Activated T-cell treated with anti-CD3 and anti-CD28 coated beads, Interleukin-2, amount 50 U/mL, for 24 hours (primary cell): ENCODE data around the gene PCDHGB1.
"Not testable (repeated sequence)": the region's sequence is repeated elsewhere in the genome, so short reads cannot be mapped to it uniquely, and the experiment has no call there.

Experiments used
- DNase-seq: peaks from one replicate; pipeline ENCODE4 v3.0.0-alpha.2; 2020
- H3K27ac Mint-ChIP-seq: 2 replicates; pipeline ENCODE4 v1.8.0; 2020; ENCODE audit warnings: mild to moderate bottlenecking, mixed read lengths
- H3K27me3 Mint-ChIP-seq: 2 replicates; pipeline ENCODE4 v1.8.0; 2020; ENCODE audit warnings: mixed read lengths
- H3K36me3 Mint-ChIP-seq: 2 replicates; pipeline ENCODE4 v1.8.0; 2020; ENCODE audit warnings: low read depth, mixed read lengths
- H3K4me1 Mint-ChIP-seq: 2 replicates; pipeline ENCODE4 v1.8.0; 2020; ENCODE audit warnings: low read depth, mixed read lengths
- H3K4me3 Mint-ChIP-seq: 2 replicates; pipeline ENCODE4 v1.8.0; 2020; ENCODE audit warnings: mild to moderate bottlenecking, moderate library complexity, mixed read lengths
- H3K9me3 Mint-ChIP-seq: 2 replicates; pipeline ENCODE4 v1.8.0; 2020; ENCODE audit warnings: mixed read lengths

Gene PCDHGB1

DNA sequence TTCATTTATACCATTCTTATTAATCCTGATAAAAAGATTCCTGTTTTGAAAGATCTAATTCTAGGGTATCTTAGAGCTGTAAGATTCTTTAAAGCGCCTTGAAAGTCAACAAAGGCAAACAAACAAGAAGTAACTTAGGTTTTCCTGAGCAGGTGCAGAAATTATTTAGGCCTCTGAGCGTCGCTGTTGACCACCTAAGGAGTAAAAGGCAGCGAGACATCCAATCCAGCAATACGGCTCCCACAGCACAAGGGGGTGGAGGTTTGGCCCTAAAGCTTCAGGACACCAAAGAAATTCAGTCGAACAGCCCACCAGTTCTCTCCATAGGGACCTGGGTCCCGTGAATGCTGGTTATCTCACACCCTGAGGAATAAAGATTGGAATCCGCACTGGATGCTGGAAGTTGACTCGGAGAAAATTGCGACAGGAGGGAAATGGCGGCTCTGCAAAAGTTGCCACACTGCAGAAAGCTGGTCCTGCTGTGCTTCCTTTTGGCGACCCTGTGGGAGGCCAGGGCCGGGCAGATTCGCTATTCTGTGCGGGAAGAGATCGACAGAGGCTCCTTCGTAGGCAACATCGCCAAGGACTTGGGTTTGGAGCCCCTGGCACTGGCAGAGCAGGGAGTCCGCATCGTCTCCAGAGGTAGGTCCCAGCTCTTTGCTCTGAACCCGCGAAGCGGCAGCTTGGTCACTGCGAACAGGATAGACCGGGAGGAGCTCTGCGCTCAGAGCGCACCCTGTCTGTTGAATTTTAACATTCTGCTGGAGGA lies 11.2 kb upstream of the PCDHGB1 start, which contains the start of gene PCDHGA2:
Gene PCDHGA2, plus strand, starts transcription at position 223 of the 769 bp plus-strand sequence.
- no peak within 1 kb of the TSS for H3K4me3 Mint-ChIP-seq
- H3K9me3 Mint-ChIP-seq, result peaks cover 74% of the 10 kb centered on the region
- H3K4me1 Mint-ChIP-seq, result peaks cover 4% of the 10 kb centered on the region
- no peak for DNase-seq
- H3K36me3 Mint-ChIP-seq, result peaks cover 17% of the 10 kb centered on the region
- H3K27ac Mint-ChIP-seq, result no peak within 1 kb of the TSS
- H3K27me3 Mint-ChIP-seq, result peaks cover 94% of the 10 kb centered on the region

GRCh38 chr5:141340781-141341354 lies 9.0 kb upstream of the PCDHGB1 start:
- H3K4me1 Mint-ChIP-seq, DNase-seq, H3K4me3 Mint-ChIP-seq, H3K27ac Mint-ChIP-seq: not testable (repeated sequence)
- Mint-ChIP-seq H3K27me3 (peaks cover 94% of the 10 kb centered on the region), H3K36me3 (peaks cover 24% of the 10 kb centered on the region), H3K9me3 (peaks cover 74% of the 10 kb centered on the region)

DNA sequence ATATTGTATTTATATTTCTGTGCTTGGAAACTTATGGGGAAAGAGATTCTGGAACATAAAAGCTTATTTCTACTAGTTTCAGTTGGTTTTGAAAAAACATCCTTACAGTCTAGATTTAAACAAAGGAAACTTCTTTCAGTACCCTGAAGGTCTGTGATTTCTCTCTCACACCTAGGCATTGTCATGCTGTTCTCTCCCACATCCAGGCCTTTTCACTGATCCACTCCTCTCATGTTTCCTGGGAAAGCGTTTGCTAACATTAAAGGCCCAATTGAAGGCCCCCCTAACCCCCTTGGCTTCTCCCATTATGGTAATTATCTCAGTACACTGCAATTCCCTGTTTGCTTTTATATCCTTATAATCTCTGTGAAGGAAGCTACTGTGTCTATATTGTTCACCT lies 7.1 kb upstream of the PCDHGB1 start:
- peaks cover 24% of the 10 kb centered on the region for H3K36me3 Mint-ChIP-seq
- H3K27me3 Mint-ChIP-seq, result peaks cover 94% of the 10 kb centered on the region
- no peak for DNase-seq
- H3K4me3 Mint-ChIP-seq, result no peak overlapping the region
- no peak overlapping the region for H3K27ac Mint-ChIP-seq
- peaks cover 4% of the 10 kb centered on the region for H3K4me1 Mint-ChIP-seq
- peaks cover 66% of the 10 kb centered on the region for H3K9me3 Mint-ChIP-seq

GRCh38 chr5:141343242-141343952 lies 6.5 kb upstream of the PCDHGB1 start, which contains the start of gene PCDHGA3:
PCDHGA3 (plus strand) TSS chr5:141343829; CDS start chr5:141344034, 205 bp downstream.
- no peak within 1 kb of the TSS for H3K27ac Mint-ChIP-seq
- H3K27me3 Mint-ChIP-seq, result peaks cover 92% of the 10 kb centered on the region
- H3K36me3 Mint-ChIP-seq, result peaks cover 23% of the 10 kb centered on the region
- peaks cover 4% of the 10 kb centered on the region for H3K4me1 Mint-ChIP-seq
- H3K9me3 Mint-ChIP-seq, result peaks cover 63% of the 10 kb centered on the region
- peak within 1 kb of the TSS; percentile 48 for H3K4me3 Mint-ChIP-seq
- DNase-seq, result no peak

DNA sequence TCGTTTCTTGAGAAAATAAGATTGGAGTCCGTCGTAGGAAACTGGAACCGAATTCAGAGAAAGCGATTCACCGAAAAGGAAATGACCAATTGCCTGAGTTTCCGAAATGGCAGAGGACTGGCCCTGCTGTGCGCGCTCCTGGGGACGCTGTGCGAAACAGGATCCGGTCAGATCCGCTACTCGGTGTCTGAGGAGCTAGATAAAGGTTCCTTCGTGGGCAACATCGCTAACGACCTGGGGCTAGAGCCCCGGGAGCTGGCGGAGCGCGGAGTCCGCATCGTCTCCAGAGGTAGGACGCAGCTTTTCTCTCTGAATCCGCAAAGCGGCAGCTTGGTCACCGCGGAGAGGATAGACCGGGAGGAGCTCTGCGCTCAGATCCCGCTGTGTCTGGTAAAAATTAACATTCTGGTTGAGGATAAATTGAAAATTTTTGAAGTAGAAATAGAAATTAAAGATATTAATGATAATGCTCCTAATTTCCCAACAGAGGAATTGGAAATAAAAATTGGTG lies 5.9 kb upstream of the PCDHGB1 start:
- DNase-seq, result no peak
- no peak overlapping the region for H3K27ac Mint-ChIP-seq
- H3K27me3 Mint-ChIP-seq, result peaks cover 92% of the 10 kb centered on the region
- H3K9me3 Mint-ChIP-seq, result peaks cover 63% of the 10 kb centered on the region
- H3K4me1 Mint-ChIP-seq, result peaks cover 4% of the 10 kb centered on the region
- peak overlapping the region; percentile 48 for H3K4me3 Mint-ChIP-seq
- H3K36me3 Mint-ChIP-seq, result peaks cover 20% of the 10 kb centered on the region

- Mint-ChIP-seq H3K4me1 (peaks cover 4% of the 10 kb centered on the region), H3K4me3 (no peak overlapping the region), H3K27me3 (peaks cover 89% of the 10 kb centered on the region), H3K27ac (no peak overlapping the region), H3K9me3 (peaks cover 58% of the 10 kb centered on the region), H3K36me3 (peaks cover 15% of the 10 kb centered on the region)
- no peak for DNase-seq
These were observed 4.6 kb upstream of the PCDHGB1 start for GRCh38 chr5:141345327-141345726.

DNA sequence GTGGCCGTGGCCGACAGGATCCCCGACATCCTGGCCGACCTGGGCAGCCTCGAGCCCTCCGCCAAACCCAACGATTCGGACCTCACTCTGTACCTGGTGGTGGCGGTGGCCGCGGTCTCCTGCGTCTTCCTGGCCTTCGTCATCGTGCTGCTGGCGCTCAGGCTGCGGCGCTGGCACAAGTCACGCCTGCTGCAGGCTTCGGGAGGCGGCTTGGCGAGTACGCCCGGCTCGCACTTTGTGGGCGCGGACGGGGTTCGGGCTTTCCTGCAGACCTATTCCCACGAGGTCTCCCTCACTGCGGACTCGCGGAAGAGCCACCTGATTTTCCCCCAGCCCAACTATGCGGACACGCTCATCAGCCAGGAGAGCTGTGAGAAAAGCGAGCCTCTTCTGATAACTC lies 3.9 kb upstream of the PCDHGB1 start:
- not testable (repeated sequence) for H3K4me3 Mint-ChIP-seq, DNase-seq, H3K27ac Mint-ChIP-seq, H3K4me1 Mint-ChIP-seq
- H3K9me3 Mint-ChIP-seq, result peaks cover 62% of the 10 kb centered on the region
- H3K27me3 Mint-ChIP-seq, result peaks cover 91% of the 10 kb centered on the region
- H3K36me3 Mint-ChIP-seq, result peaks cover 14% of the 10 kb centered on the region

- Mint-ChIP-seq H3K27me3 (peaks cover 92% of the 10 kb centered on the region), H3K4me3 (no peak overlapping the region), H3K36me3 (peaks cover 7% of the 10 kb centered on the region), H3K9me3 (peaks cover 46% of the 10 kb centered on the region), H3K4me1 (no peaks in the 10 kb centered on the region), H3K27ac (no peak overlapping the region)
- DNase-seq, result no peak
These were observed 1.7 kb downstream of the PCDHGB1 start for GRCh38 chr5:141351591-141351990.

GRCh38 chr5:141354900-141355469 lies 5.1 kb downstream of the PCDHGB1 start, which contains the start of gene PCDHGA4:
PCDHGA4 (plus strand) TSS chr5:141355021; CDS start chr5:141355108, 87 bp downstream.
- H3K4me3 Mint-ChIP-seq, result no peak within 1 kb of the TSS
- peaks cover 93% of the 10 kb centered on the region for H3K27me3 Mint-ChIP-seq
- H3K27ac Mint-ChIP-seq, result no peak within 1 kb of the TSS
- peaks cover 2% of the 10 kb centered on the region for H3K4me1 Mint-ChIP-seq
- H3K9me3 Mint-ChIP-seq, result peaks cover 40% of the 10 kb centered on the region
- peaks cover 7% of the 10 kb centered on the region for H3K36me3 Mint-ChIP-seq
- no peak for DNase-seq

DNA sequence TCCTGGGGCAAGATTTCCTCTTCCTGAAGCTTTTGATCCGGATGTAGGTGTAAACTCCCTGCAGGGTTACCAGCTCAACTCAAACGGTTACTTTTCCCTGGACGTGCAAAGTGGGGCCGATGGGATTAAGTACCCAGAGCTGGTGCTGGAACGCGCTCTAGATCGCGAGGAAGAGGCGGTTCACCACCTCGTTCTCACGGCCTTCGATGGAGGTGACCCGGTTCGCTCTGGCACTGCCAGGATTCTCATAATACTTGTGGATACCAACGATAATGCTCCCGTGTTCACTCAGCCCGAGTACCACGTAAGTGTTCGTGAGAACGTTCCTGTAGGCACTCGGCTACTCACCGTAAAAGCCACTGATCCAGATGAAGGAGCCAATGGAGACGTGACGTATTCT lies 5.7 kb downstream of the PCDHGB1 start:
- no peak for DNase-seq
- H3K4me1 Mint-ChIP-seq, result peaks cover 2% of the 10 kb centered on the region
- H3K27me3 Mint-ChIP-seq, result peaks cover 93% of the 10 kb centered on the region
- H3K9me3 Mint-ChIP-seq, result peaks cover 36% of the 10 kb centered on the region
- H3K36me3 Mint-ChIP-seq, result peaks cover 10% of the 10 kb centered on the region
- H3K27ac Mint-ChIP-seq, result no peak overlapping the region
- H3K4me3 Mint-ChIP-seq, result no peak overlapping the region

DNA sequence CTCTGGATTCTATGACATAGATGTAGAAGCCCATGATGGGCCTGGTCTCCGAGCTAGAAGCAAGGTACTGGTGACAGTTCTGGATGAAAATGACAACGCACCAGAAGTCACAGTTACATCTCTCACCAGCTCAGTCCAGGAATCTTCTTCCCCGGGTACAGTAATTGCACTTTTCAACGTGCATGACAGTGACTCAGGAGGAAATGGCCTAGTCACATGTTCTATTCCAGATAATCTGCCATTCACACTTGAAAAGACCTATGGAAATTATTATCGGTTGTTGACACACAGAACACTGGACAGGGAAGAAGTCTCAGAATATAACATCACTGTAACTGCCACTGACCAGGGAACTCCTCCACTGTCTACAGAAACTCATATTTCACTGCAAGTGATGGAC lies 6.2 kb downstream of the PCDHGB1 start:
- Mint-ChIP-seq H3K36me3 (peaks cover 14% of the 10 kb centered on the region), H3K27me3 (peaks cover 93% of the 10 kb centered on the region)

GRCh38 chr5:141356950-141357349 lies 7.1 kb downstream of the PCDHGB1 start:
- Mint-ChIP-seq H3K9me3 (peaks cover 41% of the 10 kb centered on the region), H3K27ac (no peak overlapping the region), H3K4me3 (no peak overlapping the region), H3K27me3 (peaks cover 91% of the 10 kb centered on the region), H3K36me3 (peaks cover 17% of the 10 kb centered on the region), H3K4me1 (peaks cover 2% of the 10 kb centered on the region)
- DNase-seq, result no peak

More for the DNA sequence above, 6.2 kb downstream of the PCDHGB1 start:
- H3K9me3 Mint-ChIP-seq, result peaks cover 37% of the 10 kb centered on the region
- no peak for DNase-seq
- H3K4me3 Mint-ChIP-seq, result no peak overlapping the region
- peaks cover 2% of the 10 kb centered on the region for H3K4me1 Mint-ChIP-seq
- H3K27ac Mint-ChIP-seq, result no peak overlapping the region

DNA sequence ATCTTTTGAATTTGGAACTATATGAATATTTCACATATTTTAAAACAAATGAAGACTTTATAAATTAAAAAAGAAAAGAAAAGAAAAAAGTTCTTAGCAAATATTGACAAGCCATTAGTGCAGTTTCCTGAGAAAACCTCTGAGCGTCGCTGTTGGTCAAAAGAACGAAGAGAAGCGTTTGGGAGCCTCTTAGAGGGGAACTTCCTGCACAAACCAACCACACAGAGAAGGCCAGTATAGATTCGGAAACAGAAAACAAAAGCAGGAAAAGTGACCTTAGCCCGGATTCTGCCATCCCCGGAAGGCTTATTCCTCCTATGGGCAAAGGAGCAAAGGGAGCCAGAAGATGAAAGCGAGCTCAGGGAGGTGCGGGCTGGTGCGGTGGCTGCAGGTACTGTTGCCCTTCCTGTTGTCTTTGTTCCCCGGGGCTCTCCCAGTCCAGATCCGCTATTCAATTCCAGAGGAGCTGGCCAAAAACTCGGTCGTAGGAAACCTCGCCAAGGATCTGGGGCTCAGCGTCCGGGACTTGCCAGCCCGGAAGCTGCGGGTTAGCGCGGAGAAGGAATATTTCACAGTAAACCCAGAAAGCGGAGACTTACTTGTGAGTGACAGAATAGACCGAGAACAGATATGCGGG lies 10.0 kb downstream of the PCDHGB1 start, which contains the start of gene PCDHGB2:
Gene PCDHGB2, plus strand, starts transcription at position 205 of the 637 bp plus-strand sequence. Its CDS starts 142 bp downstream, at position 347.
- no peak for DNase-seq
- Mint-ChIP-seq H3K36me3 (peaks cover 27% of the 10 kb centered on the region), H3K27me3 (peaks cover 93% of the 10 kb centered on the region), H3K4me1 (peaks cover 2% of the 10 kb centered on the region), H3K4me3 (peak within 1 kb of the TSS; percentile 50), H3K27ac (no peak within 1 kb of the TSS), H3K9me3 (peaks cover 59% of the 10 kb centered on the region)

- Mint-ChIP-seq H3K4me1 (peaks cover 2% of the 10 kb centered on the region), H3K9me3 (peaks cover 61% of the 10 kb centered on the region), H3K4me3 (no peak overlapping the region), H3K27me3 (peaks cover 93% of the 10 kb centered on the region), H3K27ac (no peak overlapping the region), H3K36me3 (peaks cover 31% of the 10 kb centered on the region)
- DNase-seq, result no peak
These were observed 10.8 kb downstream of the PCDHGB1 start for GRCh38 chr5:141360685-141361084.
